ENCODE data around the gene TMEM63B.
"Not testable (repeated sequence)": the region's sequence is repeated elsewhere in the genome, so short reads cannot be mapped to it uniquely, and the experiment has no call there.

TMEM63B gene

DNA sequence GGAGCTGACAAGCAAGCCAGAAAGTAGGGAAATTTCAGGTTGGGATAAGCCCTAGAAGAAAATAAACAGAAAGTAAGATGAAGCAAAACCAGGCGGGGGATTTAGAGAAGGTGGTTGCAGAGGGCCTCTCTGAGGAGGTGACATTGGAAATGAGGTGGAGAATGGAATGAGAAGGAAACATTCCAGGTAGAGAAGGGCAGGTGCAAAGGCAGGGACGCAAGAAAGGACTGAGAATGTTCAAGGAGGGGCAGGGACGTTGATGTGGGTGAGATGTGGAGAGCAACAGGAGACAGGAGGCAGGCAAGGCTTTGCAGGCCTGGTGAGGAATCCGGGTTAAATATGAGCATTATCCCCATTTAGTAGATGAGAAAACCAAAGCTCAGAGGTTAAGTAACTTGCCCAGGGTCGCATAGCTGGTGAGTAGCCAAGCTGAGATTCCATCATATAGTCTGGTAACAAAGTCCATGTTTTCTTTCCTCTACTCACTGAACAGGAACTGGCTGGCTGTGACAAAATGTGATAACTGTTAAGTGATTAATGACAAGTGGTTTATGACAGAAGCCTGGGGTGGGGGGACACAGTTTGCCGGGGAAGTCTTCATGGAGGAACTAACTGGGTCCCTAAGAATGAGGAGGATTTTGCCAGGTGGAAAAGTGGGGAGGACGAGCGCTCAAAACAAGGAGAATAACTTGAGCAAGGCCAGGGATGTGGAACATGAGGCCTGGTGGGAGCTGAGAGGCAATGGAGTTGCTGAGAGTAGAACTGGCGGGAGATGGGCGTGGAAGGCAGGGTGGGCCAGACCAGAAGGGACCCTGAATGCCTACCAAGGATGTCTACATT is 32.7 kb upstream of the TMEM63B start:
- no peak for DNase-seq

- not testable (repeated sequence) for DNase-seq
These were observed 32.1 kb upstream of the TMEM63B start for GRCh38 chr6:44095243-44095623.

- peak; percentile 36 for DNase-seq
These were observed 30.7 kb upstream of the TMEM63B start for GRCh38 chr6:44096612-44097011.

DNA sequence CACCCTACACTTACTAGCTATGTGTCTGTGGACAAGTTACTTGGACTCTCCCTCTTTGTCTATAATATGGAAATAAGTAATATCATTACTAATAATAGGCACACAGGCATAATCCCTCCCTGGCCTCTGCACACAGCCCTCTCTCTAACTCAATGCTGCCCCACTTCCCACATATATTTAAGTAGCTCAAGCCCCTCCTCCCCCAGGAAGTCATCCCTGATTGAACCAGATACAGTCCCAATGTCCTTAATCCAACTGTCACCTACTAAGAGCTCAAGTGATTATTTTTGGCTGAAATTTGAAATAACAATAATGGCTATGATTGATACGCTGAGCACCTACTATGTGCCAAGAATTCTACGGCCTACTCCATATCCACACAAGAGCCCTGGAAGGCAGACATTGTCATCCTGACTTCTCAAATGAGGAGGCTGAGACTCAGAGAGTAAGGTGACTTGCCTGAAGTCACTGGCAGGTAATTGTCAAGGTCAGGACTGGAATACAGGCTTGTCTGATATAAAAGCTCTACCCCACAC is 29.5 kb upstream of the TMEM63B start:
- DNase-seq: no peak

GRCh38 chr6:44099192-44099591 is 28.2 kb upstream of the TMEM63B start:
- no peak for DNase-seq

DNA sequence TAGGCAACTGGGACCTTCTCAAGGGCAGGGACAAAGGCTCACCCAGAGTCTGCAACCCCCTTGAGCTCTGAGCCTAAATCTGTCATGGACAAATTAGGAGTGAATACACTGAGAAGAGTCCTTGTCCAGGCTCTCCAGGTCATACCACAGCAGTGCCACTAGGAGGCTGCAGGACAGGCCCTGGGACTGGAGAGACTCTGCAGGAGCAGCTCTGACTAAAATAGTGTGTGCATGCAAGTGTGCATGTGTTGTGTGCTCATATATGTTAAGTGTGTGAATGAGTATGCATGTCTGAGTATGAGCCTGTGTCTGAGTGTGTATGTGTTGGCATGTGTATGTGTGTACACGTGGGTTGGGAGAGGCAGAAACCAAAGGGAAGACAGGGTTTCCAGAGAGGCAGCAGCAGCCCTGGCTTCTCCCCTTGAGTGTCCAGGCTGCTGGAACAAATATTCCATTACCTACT is 27.2 kb upstream of the TMEM63B start:
- DNase-seq: no peak

- DNase-seq: no peak
These were observed 25.5 kb upstream of the TMEM63B start for GRCh38 chr6:44101832-44102231.

DNA sequence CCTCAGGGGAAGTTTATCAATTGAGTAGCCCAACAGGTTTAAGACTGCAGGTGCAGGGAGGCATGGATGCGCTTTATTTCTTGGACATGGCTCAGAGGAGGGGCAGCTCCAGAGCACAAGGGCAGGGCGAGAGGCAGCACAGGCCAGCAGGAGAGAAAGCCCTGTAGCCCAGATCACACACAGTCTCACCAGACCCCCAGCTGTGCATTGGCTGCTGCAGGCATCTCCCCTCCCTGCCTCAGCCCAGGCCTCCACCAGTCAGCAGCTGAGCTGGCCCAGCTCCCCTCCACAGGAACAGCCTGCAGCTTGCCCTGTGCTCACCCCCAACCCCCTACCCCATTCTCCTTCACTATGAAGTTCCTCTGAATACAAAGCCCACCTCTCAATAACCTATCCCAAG is 24.8 kb upstream of the TMEM63B start:
- no peak for DNase-seq

- DNase-seq: no peak
These were observed 22.8 kb upstream of the TMEM63B start for GRCh38 chr6:44104481-44105021.

DNA sequence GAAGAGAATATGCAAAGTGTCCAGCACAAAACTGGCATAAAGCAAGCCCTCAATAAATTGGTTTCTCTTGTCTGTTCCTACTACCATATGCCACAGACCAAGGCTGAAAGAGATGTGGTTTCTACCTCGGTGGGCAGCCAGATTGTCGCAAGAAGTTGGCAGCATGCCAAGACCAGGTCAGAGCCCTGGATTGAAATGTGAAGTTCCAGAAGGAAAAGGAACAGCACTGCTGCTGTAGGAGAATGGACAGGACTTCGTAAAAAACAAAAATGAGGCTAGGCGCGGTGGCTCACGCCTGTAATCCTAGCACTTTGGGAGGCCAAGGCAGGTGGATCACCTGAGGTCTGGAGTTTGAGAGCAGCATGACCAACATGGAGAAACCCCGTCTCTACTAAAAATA is 22.2 kb upstream of the TMEM63B start:
- DNase-seq: no peak

DNA sequence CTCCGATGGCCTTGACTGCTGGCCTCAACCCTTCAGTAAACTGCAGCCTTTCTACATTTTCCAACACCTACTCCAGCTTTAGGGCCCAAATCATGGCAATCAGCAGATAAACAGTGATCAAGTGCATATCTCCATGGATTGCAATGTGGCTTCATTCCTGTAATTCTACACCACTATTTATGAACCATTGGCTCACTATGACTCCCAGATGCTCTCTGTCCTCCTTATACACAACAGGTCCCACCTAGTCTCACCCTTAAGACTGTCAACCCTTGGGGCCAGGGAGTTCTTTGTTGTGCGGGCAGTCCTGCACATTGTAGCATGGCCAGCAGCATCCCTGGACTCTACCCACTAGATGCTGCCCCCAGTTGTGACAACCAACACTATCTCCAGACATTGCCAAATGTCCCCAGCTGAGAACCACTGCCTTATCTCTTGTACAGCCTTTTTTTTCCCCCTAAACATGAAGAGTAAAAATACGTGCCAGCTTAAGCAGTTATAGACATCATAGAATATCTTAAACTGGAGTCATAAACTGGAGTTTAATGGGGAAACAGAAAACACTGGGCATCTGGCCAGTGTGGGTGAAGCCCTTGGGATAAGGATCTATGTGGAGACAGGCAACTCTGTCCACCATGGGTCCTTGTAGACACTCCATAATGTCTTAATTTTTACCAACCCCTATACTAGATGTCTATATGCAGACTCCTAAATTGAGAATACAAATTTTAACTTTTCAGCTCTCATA is 21.2 kb upstream of the TMEM63B start:
- no peak for DNase-seq

GRCh38 chr6:44107017-44107416 is 20.3 kb upstream of the TMEM63B start:
- DNase-seq: no peak

DNA sequence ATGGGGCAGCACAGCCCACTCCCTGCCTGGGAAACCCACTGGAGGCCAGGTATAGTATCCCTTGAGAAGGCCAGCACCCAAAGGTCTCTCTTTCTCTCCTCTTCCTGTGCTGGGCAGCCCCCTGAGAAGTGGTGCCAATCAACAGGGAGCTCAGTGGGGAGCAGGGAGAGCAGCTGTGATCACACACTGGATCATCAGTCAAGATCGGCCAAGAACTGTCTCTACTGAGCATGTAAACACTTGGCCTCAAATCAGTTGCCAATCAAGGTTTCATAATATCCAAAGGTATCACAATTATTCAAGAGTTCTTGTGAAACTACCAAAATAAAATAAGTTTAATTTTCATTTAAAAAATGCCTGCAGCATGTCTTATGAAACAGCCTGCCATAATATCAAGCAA is 18.9 kb upstream of the TMEM63B start:
- DNase-seq: no peak

GRCh38 chr6:44109212-44109611 is 18.1 kb upstream of the TMEM63B start:
- DNase-seq: no peak

DNA sequence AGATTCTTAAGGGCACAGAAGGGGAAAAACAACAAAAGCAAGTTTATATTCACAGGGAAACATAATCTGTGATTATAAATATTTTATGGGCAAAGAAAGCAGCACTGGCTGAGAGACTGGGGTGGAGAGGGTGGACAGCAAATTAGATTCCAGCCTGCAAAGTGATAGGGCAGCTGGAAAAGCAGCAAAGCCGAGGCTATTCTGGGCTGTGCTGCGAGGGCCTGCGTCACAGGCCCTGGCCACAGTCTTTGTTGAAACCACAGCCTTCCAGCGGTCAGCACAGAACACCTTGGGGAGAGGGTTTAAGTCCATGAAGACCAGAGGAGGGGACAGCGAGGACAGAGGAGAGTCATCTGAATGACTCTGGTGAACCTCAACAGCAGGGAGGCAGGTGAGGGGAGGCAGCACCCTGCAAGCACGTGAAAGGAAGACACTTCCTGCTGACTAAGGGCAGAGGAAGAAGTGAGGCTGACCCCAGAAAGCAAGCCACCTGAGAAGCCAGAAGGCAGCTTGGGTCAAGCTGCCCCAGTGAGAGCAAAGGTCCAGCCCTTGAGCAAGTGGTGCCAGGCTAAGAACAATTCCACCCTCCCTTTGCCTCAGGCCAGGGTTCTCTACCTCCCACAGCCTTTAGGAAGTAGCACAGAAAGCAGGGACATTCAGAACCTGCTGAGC is 17.2 kb upstream of the TMEM63B start:
- DNase-seq: no peak

- no peak for DNase-seq
These were observed 16.4 kb upstream of the TMEM63B start for GRCh38 chr6:44110966-44111365.

DNA sequence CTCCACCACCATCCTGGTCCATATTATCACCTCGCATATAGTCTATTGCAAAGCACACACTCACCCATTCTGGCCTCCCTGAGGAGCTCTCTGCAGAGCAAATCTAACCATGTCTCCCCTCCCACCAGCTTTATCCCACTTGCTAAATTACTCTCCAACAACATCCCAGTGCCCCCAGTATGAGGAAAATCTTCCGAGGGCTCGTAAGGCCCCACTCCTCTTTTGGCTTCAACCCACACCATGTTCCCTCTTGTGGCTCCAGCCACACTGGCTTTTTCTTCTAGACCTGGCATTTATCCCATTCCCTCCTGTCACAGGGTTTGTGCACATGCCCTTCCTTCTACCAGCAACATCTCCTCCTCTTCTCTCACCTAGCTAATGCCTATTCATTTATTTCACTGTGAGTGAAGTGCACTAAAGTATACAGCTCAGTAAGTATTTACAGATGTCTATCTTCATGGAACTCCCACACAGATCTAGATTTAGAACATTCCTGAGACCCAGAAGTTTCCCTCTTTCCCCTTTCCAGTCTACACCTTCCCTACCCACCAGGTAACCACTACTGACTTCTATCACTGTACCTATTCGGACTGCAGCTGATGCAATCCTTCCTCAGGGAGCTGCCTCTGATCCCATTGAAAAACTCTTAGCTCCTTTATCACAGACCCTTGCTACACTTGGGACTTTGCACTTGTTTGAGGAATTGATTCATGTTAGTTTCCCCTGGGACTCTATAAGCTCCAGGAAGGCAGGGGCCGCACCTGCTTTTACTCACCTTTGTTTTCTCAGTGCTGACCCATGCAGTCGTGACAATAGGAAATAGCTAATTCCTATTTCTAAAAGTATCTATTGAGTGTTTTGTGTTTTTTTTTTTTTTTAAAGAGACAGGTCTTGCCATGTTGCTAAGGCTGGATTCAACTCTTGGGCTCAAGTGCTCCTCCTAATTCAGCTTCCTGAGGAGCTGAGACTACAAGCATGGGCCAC is 15.6 kb upstream of the TMEM63B start:
- no peak for DNase-seq

GRCh38 chr6:44113414-44113813 is 13.9 kb upstream of the TMEM63B start:
- no peak for DNase-seq

GRCh38 chr6:44115866-44116265 is 11.5 kb upstream of the TMEM63B start:
- no peak for DNase-seq

DNA sequence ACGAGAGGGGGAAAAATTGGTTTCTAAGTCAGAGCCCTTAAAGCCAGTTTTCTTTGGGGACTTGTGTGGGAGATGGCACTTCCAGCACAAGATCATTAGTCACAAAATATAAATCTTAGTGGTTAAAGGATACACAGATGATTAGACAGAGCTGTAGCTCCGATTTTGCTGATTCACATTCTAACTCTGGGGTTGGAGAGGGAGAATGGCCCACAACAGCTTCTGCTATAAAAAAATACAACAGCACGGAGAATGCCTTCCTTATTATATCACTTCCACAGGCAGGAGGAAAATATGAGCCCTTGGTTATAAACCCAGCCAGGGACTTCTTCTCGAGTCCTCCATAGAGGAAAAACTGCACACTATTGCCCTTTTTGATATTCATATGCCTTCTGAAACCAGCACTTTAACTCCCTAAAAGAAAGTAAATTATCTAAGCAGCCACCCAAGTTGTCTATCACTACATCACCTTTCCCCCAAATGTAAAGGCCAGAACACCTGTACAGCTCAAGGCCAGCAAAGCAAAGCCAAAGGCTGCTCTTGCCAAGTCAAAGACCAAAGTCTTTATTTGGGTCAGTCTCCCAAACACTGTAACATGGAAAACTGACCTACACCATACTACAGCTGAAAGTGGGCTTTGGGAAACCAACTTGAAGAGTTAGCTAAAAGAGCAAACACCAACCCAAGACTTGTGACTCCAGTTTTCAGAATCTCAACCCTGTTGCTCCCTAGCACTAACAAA is 10.5 kb upstream of the TMEM63B start:
- no peak for DNase-seq

Measured in NCI-H1694 (cell line).